SK-N-SH (cell line): Measurements from ENCODE around the gene ZSWIM5.

ENCODE experiments used
- CTCF ChIP-seq: fragments of 200-600 bp; sonication (generic); IDR thresholded peaks from 2 replicates; pipeline ENCODE4 v1.6.1; 2017; ENCODE audit warnings: antibody characterized with exemption, mild to moderate bottlenecking, moderate library complexity
- EP300 ChIP-seq, 2 experiments: IDR thresholded peaks; 2 replicates each; pipeline versions ENCODE4 v1.4.0 to v1.6.1; 2012; ENCODE audit warnings: borderline replicate concordance in 1 of 2, low read depth in 1 of 2, low read length in 1 of 2
- EZH2phosphoT487 ChIP-seq: fragments of 200-600 bp; sonication (generic); IDR thresholded peaks from 2 replicates; pipeline ENCODE4 v1.6.1; 2017; ENCODE audit warnings: low read depth, mixed run types, mild to moderate bottlenecking, antibody characterized with exemption, moderate library complexity, borderline replicate concordance
- FOSL2 ChIP-seq: IDR thresholded peaks from 2 replicates; pipeline ENCODE4 v1.4.0; 2012; ENCODE audit warnings: low read depth, mild to moderate bottlenecking, moderate library complexity, borderline replicate concordance
- MAX ChIP-seq: IDR thresholded peaks from 2 replicates; pipeline ENCODE4 v1.4.0; 2012; ENCODE audit warnings: low read depth
- NRF1 ChIP-seq: IDR thresholded peaks from 2 replicates; pipeline ENCODE4 v1.6.1; 2012; ENCODE audit warnings: low read depth, mild to moderate bottlenecking, low read length
- POLR2AphosphoS5 ChIP-seq: IDR thresholded peaks from 2 replicates; pipeline ENCODE4 v1.6.1; 2012; ENCODE audit warnings: low read depth, low read length
- USF1 ChIP-seq: IDR thresholded peaks from 2 replicates; pipeline ENCODE4 v1.4.0; 2012; ENCODE audit warnings: low read depth, borderline replicate concordance
- YY1 ChIP-seq: IDR thresholded peaks from 2 replicates; pipeline ENCODE4 v1.4.0; 2012; ENCODE audit warnings: low read depth, mild to moderate bottlenecking

- TF ChIP-seq EP300 (IDR thresholded peaks at IDR 0.05; ENCODE audit: borderline replicate concordance in 1 of 2, low read depth in 1 of 2, low read length in 1 of 2) (no peak), MAX (no peak), CTCF (no peak), USF1 (no peak), POLR2AphosphoS5 (no peak), EZH2phosphoT487 (no peak), NRF1 (no peak), YY1 (no peak), FOSL2 (no peak)
Measured at GRCh38 chr1:45035631-45036301, 170.6 kb downstream of the ZSWIM5 start.
